ENCODE measurements around the gene ITK. TPM values are rescaled to one million over a fixed set of nuclear protein-coding genes. Genes with fewer than 3 reads are reported as not detected.

Gene ITK
- total RNA-seq, 1 donor from 2014 or later, result not detected

DNA sequence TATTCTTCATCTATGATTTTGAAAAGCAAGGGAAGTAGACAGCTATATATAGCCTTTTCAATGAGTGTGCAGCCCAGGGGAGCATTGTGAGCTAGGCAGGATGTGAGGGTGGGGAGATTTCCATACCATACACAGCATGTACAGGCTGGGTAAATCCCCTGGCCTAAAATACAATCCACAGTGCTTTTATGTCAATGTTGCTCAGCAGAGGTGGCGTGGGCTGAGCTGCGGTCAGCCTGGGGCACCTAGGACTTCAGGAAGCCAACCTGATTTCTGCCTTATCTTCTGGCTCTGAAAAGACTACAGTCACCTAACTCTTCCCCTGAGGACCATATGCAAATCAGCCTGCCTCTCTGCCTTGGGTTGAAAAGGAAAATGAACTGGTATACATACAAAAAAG, 8.2 kb upstream of the ITK start:
- Mint-ChIP-seq H3K27me3 (no peaks in the 10 kb centered on the region), H3K36me3 (ENCODE audit: insufficient read depth) (no peaks in the 10 kb centered on the region), H3K9me3 (ENCODE audit: low read depth) (peaks cover 12% of the 10 kb centered on the region), H3K4me1 (ENCODE audit: low read depth) (no peaks in the 10 kb centered on the region), H3K4me3 (ENCODE audit: low read depth) (no peak overlapping the region), H3K27ac (no peak overlapping the region)
- TF ChIP-seq, protein P1, sequence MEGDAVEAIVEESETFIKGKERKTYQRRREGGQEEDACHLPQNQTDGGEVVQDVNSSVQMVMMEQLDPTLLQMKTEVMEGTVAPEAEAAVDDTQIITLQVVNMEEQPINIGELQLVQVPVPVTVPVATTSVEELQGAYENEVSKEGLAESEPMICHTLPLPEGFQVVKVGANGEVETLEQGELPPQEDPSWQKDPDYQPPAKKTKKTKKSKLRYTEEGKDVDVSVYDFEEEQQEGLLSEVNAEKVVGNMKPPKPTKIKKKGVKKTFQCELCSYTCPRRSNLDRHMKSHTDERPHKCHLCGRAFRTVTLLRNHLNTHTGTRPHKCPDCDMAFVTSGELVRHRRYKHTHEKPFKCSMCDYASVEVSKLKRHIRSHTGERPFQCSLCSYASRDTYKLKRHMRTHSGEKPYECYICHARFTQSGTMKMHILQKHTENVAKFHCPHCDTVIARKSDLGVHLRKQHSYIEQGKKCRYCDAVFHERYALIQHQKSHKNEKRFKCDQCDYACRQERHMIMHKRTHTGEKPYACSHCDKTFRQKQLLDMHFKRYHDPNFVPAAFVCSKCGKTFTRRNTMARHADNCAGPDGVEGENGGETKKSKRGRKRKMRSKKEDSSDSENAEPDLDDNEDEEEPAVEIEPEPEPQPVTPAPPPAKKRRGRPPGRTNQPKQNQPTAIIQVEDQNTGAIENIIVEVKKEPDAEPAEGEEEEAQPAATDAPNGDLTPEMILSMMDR (IDR thresholded peaks at IDR 0.05; ENCODE audit: unreplicated experiment), result no peak
- DNase-seq (ENCODE audit: low spot score, unreplicated experiment), result no peak

DNA sequence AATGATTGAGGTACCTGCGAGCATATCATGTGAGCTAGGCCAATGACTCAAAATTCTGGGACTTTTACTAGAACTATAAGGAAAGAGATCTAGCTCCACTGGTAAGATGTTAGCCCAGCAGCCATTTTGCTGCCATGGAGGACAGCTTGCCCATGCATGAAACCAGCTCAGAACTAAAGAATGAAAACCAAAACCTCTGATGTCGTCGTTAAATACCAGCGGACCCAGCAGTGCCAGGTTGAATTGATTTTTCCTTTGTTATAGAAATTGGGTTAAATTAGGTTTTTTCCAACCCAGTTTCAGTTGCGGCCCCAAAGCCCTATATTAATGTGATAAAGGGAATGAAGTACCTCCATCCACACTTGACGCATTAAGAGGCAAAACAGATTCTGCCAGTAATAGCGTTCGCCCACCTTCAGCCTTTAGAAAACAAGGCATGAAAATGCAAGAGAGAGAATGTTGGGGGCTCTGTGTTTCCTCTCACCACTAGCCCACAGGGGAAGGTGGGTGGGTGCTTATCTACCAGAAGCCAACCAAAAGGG, 5.5 kb upstream of the ITK start:
- H3K36me3 Mint-ChIP-seq (ENCODE audit: insufficient read depth), result no peaks in the 10 kb centered on the region
- no peaks in the 10 kb centered on the region for H3K4me1 Mint-ChIP-seq (ENCODE audit: low read depth)
- no peak for DNase-seq (ENCODE audit: low spot score, unreplicated experiment)
- TF ChIP-seq, protein P1 (IDR thresholded peaks at IDR 0.05; ENCODE audit: unreplicated experiment), result no peak
- peaks cover 9% of the 10 kb centered on the region for H3K9me3 Mint-ChIP-seq (ENCODE audit: low read depth)
- no peak overlapping the region for H3K4me3 Mint-ChIP-seq (ENCODE audit: low read depth)
- peaks cover 8% of the 10 kb centered on the region for H3K27me3 Mint-ChIP-seq
- H3K27ac Mint-ChIP-seq, result no peak overlapping the region

DNA sequence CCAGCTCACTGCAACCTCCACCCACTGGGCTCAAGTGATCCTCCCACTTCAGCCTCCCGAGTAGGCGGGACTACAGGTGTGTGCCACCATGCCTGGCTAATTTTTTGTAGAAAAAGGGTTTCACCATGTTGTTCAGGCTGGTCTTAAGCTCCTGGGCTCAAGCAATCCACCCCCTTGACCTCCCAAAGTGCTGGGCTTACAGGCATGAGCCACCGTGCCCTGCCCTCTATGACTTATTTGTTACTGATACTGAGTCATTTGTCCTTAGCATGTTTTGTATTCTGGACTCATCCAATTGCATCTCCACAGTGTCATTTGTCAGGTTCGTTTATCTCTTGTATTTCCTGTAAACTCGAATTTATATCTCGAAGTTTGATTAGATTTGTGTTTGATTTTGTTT, 2.7 kb upstream of the ITK start:
- Mint-ChIP-seq H3K9me3 (ENCODE audit: low read depth) (no peaks in the 10 kb centered on the region), H3K27ac (no peak overlapping the region), H3K4me1 (ENCODE audit: low read depth) (no peaks in the 10 kb centered on the region), H3K4me3 (ENCODE audit: low read depth) (no peak overlapping the region), H3K36me3 (ENCODE audit: insufficient read depth) (no peaks in the 10 kb centered on the region), H3K27me3 (peaks cover 11% of the 10 kb centered on the region)
- no peak for DNase-seq (ENCODE audit: low spot score, unreplicated experiment)
- TF ChIP-seq, protein P1 (IDR thresholded peaks at IDR 0.05; ENCODE audit: unreplicated experiment), result no peak

DNA sequence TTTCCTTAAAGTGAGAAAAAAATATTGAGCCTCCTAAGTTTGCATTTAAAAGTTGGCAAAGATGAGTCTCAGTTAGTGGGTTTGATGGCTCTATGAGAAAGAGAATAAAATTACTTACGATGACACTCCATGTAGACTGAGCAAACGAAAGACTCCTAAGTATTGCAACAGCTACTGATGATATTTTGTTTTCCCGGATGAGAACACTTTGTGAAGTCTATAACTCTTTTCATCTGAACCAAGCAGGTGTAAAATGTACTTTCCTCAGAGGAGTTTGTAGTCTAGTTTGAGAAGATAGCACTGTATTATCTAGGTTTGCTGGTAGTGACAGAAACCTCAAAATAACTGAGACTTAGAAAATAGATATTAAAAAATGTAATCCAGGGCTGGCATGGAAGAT, 1.7 kb upstream of the ITK start:
- no peak overlapping the region for H3K27ac Mint-ChIP-seq

DNA sequence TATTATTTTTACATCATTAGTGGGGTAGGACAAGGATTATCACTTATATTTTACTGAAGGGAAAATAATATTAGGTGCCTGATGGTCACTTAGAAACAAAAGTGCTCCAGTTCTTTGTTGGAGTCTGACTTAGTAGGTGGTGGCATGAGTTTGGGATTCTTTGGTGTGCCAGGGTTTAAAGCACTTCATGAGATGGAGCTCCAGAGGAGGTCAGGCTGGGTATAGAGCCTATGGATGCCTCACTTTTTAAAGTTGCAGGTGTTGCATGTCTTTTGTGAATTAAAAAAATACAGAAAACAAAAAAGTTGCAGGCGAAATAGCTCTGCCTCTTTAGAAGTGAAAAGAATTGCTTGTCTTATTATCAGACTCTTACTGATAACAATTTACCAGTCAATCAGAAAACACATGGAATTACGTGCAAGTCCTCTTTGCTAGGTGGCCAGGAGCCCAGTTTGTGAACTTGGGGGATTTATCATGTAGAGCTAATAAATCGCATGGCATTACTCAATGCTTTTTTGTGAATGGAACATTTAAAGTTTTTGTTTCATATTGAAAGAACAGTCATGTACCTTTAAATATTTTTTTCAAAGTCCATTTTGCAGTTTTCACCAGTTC, 1.6 kb downstream of the ITK start:
- Mint-ChIP-seq H3K27ac (no peak overlapping the region), H3K9me3 (ENCODE audit: low read depth) (no peaks in the 10 kb centered on the region), H3K4me3 (ENCODE audit: low read depth) (no peak overlapping the region), H3K27me3 (peaks cover 17% of the 10 kb centered on the region), H3K4me1 (ENCODE audit: low read depth) (no peaks in the 10 kb centered on the region), H3K36me3 (ENCODE audit: insufficient read depth) (no peaks in the 10 kb centered on the region)
- TF ChIP-seq, protein P1 (IDR thresholded peaks at IDR 0.05; ENCODE audit: unreplicated experiment), result no peak
- DNase-seq (ENCODE audit: low spot score, unreplicated experiment), result no peak

More for the DNA sequence above, 1.7 kb upstream of the ITK start:
- no peak for DNase-seq (ENCODE audit: low spot score, unreplicated experiment)
- Mint-ChIP-seq H3K27me3 (peaks cover 11% of the 10 kb centered on the region), H3K4me3 (ENCODE audit: low read depth) (no peak overlapping the region), H3K9me3 (ENCODE audit: low read depth) (no peaks in the 10 kb centered on the region), H3K36me3 (ENCODE audit: insufficient read depth) (no peaks in the 10 kb centered on the region), H3K4me1 (ENCODE audit: low read depth) (no peaks in the 10 kb centered on the region)
- TF ChIP-seq, protein P1 (IDR thresholded peaks at IDR 0.05; ENCODE audit: unreplicated experiment), result no peak
